GM21529 (cell line): ENCODE data around the gene AGAP3.

Experiments
- ATAC-seq: cut with Tn5 transposase; IDR thresholded peaks from one replicate; pipeline ENCODE4 v1.9.1; 2021; ENCODE audit not compliant: unreplicated experiment

The AGAP3 gene

DNA sequence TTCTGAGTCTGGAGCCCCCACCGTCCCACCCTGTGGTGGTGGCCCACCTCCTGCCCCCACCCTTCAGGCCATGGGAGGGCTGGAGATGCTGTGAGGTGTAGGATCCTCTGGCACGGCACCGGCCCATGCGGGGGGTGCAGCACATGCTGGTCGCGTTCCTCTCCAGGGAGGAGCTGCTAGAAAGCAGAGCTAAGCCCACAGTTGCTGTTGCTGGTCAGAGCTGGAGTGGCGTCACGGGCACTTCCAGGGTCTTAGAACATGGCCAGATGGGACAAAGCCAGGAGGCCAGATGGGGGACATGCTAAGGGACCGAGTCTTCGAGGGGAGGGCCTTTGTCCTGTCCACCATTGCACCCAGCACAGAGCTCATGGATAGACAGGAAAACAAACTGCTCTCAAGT, 21.6 kb downstream of the AGAP3 start:
- ATAC-seq: no peak

- ATAC-seq: no peak
Measured at GRCh38 chr7:151109094-151110048, 23.1 kb downstream of the AGAP3 start.

DNA sequence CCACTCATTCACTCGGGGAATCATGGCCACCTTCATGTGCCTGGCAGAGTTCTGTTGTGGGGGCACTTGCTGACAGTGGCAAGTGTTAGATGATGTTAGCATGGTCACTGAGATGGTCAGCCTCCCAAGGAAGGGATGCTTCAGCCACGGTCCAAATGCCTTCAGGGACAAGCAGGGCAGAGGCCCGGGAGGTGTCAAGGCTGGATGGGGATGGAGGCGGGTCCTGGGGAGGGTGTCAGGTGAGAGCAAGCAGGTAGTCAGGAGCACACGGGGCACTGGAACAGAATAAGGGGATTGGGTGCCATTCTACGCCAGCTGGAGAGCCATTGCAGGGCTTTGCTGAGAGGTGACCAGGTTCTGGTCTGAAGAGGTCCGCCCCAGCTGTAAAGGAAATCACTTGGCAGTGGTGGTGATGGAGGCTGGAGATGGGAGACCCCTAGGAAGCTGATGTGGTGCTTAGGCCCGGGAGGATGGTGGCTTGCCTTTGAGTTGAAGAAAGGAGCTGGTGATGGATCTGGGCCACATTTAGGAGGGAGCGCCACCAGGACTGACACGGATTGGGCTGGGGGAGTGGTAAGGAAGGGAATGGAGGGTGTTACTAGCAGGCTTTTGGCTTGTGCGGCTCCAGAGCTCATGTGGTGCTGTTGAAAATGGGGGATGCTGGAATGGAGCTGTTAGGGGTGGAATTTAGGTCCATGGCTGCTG, 24.1 kb downstream of the AGAP3 start:
- ATAC-seq: no peak

GRCh38 chr7:151110941-151111645, 24.8 kb downstream of the AGAP3 start:
- ATAC-seq: peak; percentile 91

DNA sequence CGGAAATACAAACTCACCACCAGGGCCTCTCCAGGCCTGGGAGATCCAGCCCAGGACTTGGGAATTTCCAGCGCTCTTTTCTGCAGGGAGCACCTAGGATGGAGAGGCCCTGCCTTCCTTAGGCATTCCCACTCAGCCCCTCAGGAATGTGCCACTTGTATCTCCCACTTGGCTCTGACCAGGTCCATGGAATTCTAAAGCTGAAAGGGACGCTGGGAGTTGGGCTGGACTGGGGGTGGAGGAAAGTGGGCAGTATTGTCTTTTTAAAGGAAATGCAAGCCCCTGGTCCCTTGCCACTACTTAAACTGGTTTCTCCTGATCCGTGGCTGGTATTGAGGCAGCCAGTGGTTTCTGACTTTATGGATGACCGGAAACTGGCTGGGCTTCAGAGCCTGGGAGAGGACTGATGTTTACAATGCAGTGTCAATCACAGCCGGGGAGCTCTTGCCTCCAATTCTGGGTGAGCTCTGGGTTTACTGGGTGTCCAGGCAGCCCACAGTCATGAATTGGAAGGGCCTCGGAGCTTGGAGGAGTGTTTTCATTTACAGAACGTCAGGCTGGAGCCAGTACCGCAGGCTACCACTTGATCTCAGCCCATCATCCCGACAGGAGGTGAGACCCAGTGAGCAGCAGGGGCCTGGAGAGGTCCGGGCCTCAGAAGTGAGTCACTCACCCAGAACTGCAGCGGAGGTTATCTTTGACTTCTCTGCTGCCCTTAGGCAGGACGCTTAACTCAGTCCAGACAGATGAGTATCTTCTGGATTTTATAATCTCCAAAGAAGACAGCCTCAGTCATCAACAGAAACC, 27.3 kb downstream of the AGAP3 start:
- ATAC-seq: no peak

DNA sequence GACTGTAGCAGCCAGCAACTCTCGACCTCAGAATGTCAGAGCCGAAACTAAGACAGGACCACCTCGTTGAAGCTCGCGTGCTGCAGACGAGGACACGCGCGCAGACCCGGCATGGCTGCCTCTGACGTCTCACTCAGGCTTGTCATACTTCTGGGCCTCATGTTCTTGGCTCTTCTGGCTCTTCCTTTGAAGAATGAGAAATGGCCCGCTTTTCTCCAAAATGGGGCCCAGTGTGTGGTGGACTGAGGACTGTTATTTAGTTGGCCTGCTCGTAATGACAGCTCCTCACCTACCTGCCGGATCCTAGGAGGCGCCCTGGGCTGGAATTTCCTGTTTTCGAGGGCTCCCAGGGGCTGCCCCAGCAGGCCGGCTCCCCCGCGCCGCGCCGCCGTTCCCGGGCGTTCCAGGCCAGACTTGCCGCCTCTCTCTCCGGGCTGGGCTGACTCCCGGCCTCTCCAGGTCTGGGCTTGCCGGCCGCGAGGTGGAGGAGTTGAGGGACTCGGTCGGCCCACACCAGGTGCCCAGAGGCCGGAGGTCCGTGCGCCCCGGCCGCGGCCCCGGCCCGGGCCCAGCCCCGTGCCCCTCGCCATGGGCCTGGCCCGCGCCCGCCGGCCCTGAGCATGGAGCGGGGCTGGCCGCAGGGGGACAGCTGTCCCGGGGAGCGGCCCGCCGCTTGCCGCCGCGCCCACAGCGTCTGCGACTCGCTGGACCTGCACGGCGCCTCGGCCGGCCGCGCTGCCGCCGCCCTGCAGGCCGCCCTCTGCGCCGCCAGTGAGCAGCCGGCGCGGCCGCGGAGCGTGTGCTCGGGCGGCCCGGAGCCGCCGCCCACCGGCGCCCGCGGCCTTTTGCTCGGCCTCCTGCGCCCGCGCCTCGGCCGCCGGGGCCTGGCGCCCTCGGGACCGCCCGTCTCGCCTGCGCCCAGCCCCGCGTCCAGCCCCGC, 28.1 kb downstream of the AGAP3 start:
- no peak for ATAC-seq

GRCh38 chr7:151115121-151115835, 29.0 kb downstream of the AGAP3 start:
- ATAC-seq: no peak

DNA sequence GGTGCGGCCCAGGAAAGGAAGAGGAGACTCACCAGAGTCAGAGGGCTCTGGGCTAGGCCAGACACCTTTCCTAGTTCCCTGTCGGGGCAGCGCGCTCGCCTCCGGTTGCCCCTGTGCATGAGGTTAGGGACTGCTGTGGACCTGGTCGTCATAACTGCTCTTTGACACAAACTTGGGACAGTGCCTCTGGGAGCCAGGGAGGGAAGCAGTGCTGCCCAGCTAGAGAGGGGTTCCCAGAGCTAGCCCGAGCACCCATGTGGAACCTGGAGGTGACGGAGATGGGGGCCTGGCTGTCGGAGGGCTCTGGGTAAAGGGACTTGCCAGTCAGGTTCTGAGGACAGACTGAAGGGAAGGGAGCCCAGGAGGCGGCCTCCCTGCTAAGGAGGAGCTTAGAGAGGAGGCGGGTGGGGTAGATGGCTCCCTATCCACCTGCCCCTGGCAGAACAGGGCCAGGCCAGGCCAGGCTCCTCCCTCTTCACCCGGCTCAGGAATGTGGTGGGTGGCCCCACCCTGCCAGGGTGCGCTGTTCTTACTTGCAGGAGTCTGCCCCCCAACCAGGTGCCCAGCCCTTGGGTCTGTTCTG, 29.7 kb downstream of the AGAP3 start:
- no peak for ATAC-seq

DNA sequence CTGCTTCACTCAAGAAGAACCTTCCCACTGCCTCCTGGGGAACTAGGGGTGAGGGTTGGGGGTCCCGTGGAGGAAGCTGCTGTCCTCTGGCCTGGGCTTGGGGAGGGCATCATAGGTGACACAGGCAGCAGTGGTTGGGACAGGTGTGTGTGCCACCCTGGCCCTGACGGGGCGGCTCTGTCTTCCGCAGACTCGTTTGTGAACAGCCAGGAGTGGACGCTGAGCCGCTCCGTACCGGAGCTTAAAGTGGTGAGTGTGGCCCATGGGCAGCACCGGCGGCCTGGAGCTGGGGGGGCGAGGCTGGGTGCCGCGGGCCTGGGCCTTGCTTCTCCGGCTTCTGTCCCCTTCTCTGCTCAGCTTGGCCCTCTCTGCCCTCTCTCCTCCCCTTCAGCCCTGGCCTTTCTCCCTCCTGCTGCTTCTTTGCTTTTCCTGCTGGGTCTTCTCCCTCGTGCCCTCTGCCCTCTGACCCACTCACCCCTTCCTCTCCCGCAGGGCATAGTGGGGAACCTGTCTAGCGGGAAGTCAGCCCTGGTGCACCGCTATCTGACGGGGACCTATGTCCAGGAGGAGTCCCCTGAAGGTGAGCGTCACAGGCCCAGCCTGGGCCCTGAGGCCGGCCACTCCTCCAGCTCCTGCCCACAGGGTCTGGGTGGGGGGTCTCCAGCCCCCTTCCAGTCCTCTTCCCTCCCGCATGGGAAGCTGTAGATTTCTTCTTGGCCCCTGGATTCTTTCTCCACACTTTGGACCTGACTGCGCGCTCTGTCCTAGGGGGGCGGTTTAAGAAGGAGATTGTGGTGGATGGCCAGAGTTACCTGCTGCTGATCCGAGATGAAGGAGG, 30.5 kb downstream of the AGAP3 start:
- ATAC-seq: no peak

DNA sequence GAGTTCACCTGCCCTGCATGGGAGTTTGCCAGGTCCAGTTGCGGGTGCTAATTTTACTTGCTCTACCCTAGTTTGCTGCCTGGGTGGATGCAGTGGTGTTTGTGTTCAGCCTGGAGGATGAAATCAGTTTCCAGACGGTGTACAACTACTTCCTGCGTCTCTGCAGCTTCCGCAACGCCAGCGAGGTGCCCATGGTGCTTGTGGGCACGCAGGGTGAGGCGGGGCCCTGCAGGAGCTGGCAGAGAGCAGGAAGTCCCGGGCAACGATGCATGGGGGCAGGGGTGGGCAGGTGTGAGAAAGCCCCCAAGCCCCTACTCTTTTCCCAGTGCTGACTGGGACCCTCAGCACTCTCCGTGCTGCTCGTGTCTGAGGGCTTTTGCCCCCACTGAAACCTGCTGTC, 31.3 kb downstream of the AGAP3 start:
- no peak for ATAC-seq

- no peak for ATAC-seq
Measured at GRCh38 chr7:151118108-151119054, 32.1 kb downstream of the AGAP3 start.

DNA sequence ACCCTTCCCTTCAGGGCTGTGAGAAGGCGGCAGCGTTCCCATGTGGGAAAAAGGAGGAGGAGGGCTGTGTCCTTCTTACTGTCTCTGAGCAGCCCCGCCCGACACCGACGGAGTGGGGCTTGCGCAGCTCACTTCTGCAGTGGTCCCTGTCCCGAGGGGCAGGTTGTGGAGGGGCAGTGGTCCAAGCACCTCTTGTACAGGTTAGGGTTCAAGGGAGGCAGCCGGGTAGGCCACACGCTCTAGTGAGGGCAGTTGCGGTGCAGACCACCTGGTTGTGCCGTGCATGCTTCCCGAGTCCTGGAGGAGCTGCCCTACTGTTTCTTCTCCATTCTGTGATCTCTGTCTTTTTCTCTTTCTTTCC, 32.8 kb downstream of the AGAP3 start:
- ATAC-seq: no peak

DNA sequence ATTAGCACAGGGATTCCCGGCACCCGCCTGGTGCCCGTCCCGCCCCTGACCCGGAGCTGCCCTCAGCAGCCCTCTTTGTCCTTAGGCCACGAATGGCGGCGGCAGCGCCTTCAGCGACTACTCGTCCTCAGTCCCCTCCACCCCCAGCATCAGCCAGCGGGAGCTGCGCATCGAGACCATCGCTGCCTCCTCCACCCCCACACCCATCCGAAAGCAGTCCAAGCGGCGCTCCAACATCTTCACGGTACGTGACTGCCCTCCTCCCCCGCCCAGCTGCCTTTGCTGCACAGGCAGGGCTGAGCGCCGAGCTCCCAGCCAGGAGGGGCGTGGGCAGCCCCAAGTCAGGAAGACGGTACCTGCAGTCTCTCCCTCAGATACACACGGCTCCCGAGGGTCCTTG, 33.6 kb downstream of the AGAP3 start:
- no peak for ATAC-seq

GRCh38 chr7:151120896-151121295, 34.6 kb downstream of the AGAP3 start:
- ATAC-seq: no peak

DNA sequence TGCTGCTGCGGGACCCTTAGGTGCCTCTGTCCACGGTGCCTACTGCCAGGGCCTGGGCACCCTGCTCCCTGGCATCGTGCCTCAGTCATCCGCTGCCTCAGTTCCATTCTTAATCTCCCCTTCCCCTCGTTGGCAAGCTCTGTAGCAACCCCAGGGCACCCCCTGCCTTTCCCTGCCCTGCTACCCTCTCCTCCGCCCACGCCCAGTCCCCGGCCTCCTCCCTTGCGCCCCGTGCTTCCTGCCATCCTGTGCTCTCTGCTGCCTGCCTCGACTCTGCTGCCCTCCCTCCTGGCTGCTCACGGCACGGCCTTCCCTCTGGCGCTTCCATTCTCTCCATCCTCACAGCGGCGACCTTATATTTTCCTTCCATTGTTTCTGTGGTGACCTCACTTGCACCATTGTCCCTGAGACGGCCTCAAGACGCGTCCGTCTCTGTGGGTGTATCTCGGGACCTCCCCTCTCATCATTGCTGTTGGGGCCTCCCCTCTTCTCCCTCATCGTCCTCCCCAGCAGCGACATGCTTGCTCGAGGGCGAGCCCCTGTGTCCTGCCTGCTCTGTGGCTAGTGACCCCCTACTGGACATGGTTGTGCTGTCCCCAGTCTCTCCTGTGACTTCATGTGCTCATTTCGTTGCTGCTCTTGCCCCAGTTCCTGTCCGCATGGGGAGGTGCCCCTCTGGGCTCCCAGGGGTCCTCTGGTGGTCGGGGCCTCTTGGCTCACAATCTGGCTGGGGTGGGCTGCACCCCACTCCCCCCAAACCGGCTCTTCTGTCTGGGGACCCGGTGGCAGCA, 35.3 kb downstream of the AGAP3 start:
- ATAC-seq: no peak

DNA sequence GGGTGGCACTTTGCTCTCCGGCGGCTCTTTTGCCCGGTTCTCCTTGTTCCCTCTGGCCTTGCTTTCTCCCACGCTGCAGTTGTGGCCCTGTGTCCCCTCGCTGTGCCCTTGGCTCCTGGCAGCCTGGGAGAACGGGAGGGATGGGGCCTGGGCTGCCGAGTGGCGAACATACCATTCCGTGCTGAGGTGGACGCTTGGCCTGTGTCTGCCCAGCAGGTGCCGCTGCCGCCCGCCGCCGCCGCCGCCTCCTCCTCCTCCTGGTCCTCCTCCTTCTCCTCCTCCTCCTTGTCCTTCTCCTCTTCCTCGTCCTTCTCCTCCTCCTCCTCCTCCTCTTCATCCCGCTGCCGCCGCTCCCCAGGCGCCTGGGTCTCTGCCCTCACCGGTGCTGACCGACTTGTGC, 36.0 kb downstream of the AGAP3 start:
- no peak for ATAC-seq
